ENCODE results near the gene MAST2. TPM values are rescaled to one million over a fixed set of nuclear protein-coding genes. Genes with fewer than 3 reads are reported as not detected.
"Not testable (repeated sequence)": the region's sequence is repeated elsewhere in the genome, so short reads cannot be mapped to it uniquely, and the experiment has no call there.

The MAST2 gene
- total RNA-seq, 1 experiment from 2014 or later, result 38.4 TPM

- H3K4me1 ChIP-seq (ENCODE audit: insufficient read depth, low read length, poor library complexity, severe bottlenecking), result no peaks in the 10 kb centered on the region
- intact Hi-C loops (cut with micrococcal nuclease; ENCODE audit: unreplicated experiment), result no loop called here
- ChIA-PET POLR2A (ENCODE audit: low non-redundant PET) (no interaction called here), CTCF (no interaction called here)
- no peaks in the 10 kb centered on the region for H3K27me3 ChIP-seq (replicated peaks; ENCODE audit: insufficient read depth, low read depth, low read length, poor library complexity)
- peaks cover 5% of the 10 kb centered on the region for H3K9me3 ChIP-seq (ENCODE audit: low read depth, low read length, poor library complexity, severe bottlenecking)
- no peak for DNase-seq (ENCODE audit: low spot score)
- BruUV-seq (replicated peaks), result no TSS peak
- TF ChIP-seq EZH2 (IDR thresholded peaks at IDR 0.05; ENCODE audit: borderline replicate concordance, low read depth, low read length, poor library complexity, severe bottlenecking) (no peak), CTCF (conservative IDR thresholded peaks at IDR 0.05; ENCODE audit: low read depth, low read length) (no peak)
- no peak overlapping the region for H3K27ac ChIP-seq (ENCODE audit: low read depth, low read length, poor library complexity, severe bottlenecking)
- no peaks in the 10 kb centered on the region for H3K36me3 ChIP-seq (ENCODE audit: insufficient read depth, low read length, poor library complexity, severe bottlenecking)
- no peak overlapping the region for H3K4me3 ChIP-seq (ENCODE audit: low read depth, low read length, poor library complexity, severe bottlenecking)
Observed at GRCh38 chr1:45854724-45855123, 51.3 kb downstream of the MAST2 start.

- Histone ChIP-seq H3K9me3 (ENCODE audit: low read depth, low read length, poor library complexity, severe bottlenecking) (no peaks in the 10 kb centered on the region), H3K4me1 (ENCODE audit: insufficient read depth, low read length, poor library complexity, severe bottlenecking) (peaks cover 7% of the 10 kb centered on the region), H3K27ac (ENCODE audit: low read depth, low read length, poor library complexity, severe bottlenecking) (no peak overlapping the region), H3K36me3 (ENCODE audit: insufficient read depth, low read length, poor library complexity, severe bottlenecking) (no peaks in the 10 kb centered on the region), H3K4me3 (ENCODE audit: low read depth, low read length, poor library complexity, severe bottlenecking) (no peak overlapping the region), H3K27me3 (replicated peaks; ENCODE audit: insufficient read depth, low read depth, low read length, poor library complexity) (no peaks in the 10 kb centered on the region)
- no peak for DNase-seq (ENCODE audit: low spot score)
- CTCF ChIA-PET, result no interaction called here
- intact Hi-C loops (cut with micrococcal nuclease; ENCODE audit: unreplicated experiment), result no loop called here
- POLR2A ChIA-PET (ENCODE audit: low non-redundant PET), result no interaction called here
- BruUV-seq (replicated peaks), result no TSS peak
- TF ChIP-seq EZH2 (IDR thresholded peaks at IDR 0.05; ENCODE audit: borderline replicate concordance, low read depth, low read length, poor library complexity, severe bottlenecking) (no peak), CTCF (conservative IDR thresholded peaks at IDR 0.05; ENCODE audit: low read depth, low read length) (no peak)
Observed at GRCh38 chr1:45857101-45857700, 53.8 kb downstream of the MAST2 start.

GRCh38 chr1:45857755-45858492, 54.5 kb downstream of the MAST2 start:
- DNase-seq (ENCODE audit: low spot score); BruUV-seq (replicated peaks); H3K27me3 ChIP-seq (replicated peaks; ENCODE audit: insufficient read depth, low read depth, low read length, poor library complexity); H3K9me3 ChIP-seq (ENCODE audit: low read depth, low read length, poor library complexity, severe bottlenecking); H3K4me1 ChIP-seq (ENCODE audit: insufficient read depth, low read length, poor library complexity, severe bottlenecking); H3K36me3 ChIP-seq (ENCODE audit: insufficient read depth, low read length, poor library complexity, severe bottlenecking); H3K4me3 ChIP-seq (ENCODE audit: low read depth, low read length, poor library complexity, severe bottlenecking); H3K27ac ChIP-seq (ENCODE audit: low read depth, low read length, poor library complexity, severe bottlenecking); intact Hi-C loops (cut with micrococcal nuclease; ENCODE audit: unreplicated experiment); POLR2A ChIA-PET (ENCODE audit: low non-redundant PET); CTCF ChIA-PET: not testable (repeated sequence)

GRCh38 chr1:45859221-45859620, 55.8 kb downstream of the MAST2 start:
- no peaks in the 10 kb centered on the region for H3K9me3 ChIP-seq (ENCODE audit: low read depth, low read length, poor library complexity, severe bottlenecking)
- no peaks in the 10 kb centered on the region for H3K27me3 ChIP-seq (replicated peaks; ENCODE audit: insufficient read depth, low read depth, low read length, poor library complexity)
- intact Hi-C loops (cut with micrococcal nuclease; ENCODE audit: unreplicated experiment), result no loop called here
- CTCF ChIA-PET, result no interaction called here
- no peak for DNase-seq (ENCODE audit: low spot score)
- no peak overlapping the region for H3K4me3 ChIP-seq (ENCODE audit: low read depth, low read length, poor library complexity, severe bottlenecking)
- no peak for TF ChIP-seq CTCF (conservative IDR thresholded peaks at IDR 0.05; ENCODE audit: low read depth, low read length)
- TF ChIP-seq EZH2 (IDR thresholded peaks at IDR 0.05; ENCODE audit: borderline replicate concordance, low read depth, low read length, poor library complexity, severe bottlenecking), result no peak
- no peak overlapping the region for H3K27ac ChIP-seq (ENCODE audit: low read depth, low read length, poor library complexity, severe bottlenecking)
- BruUV-seq (replicated peaks), result no TSS peak
- peaks cover 17% of the 10 kb centered on the region for H3K4me1 ChIP-seq (ENCODE audit: insufficient read depth, low read length, poor library complexity, severe bottlenecking)
- no peaks in the 10 kb centered on the region for H3K36me3 ChIP-seq (ENCODE audit: insufficient read depth, low read length, poor library complexity, severe bottlenecking)
- POLR2A ChIA-PET (ENCODE audit: low non-redundant PET), result no interaction called here

All from A673 (cell line).